ENCODE measurements around the gene NCAPG2.

- TF ChIP-seq RCOR1 (IDR thresholded peaks at IDR 0.05; ENCODE audit: low read depth, low read length): no peak
- TF ChIP-seq CTCF (IDR thresholded peaks at IDR 0.05): no peak
- no peak for TF ChIP-seq RFX5 (IDR thresholded peaks at IDR 0.05)
- TF ChIP-seq POLR2A (IDR thresholded peaks at IDR 0.05; ENCODE audit: low read length): no peak
- no peak for TF ChIP-seq CEBPB (IDR thresholded peaks at IDR 0.05)
These were observed 18.9 kb downstream of the NCAPG2 start for GRCh38 chr7:158685693-158686092.
